HepG2 (cell line): ENCODE measurements around the gene TRMT1L. TPM values are rescaled to one million over a fixed set of nuclear protein-coding genes. Genes with fewer than 3 reads are reported as not detected.
A peak's percentile ranks its signal among the peaks of the same experiment; 100 is the strongest.

Source experiments
- ARHGAP35 ChIP-seq: sonication (generic); formaldehyde crosslinking; IDR thresholded peaks from 2 replicates; pipeline ENCODE4 v1.9.0; 2022; ENCODE audit warnings: mild to moderate bottlenecking, inconsistent platforms, moderate library complexity, missing genetic modification reagents, borderline replicate concordance
- ARID2 ChIP-seq: sonication (generic); formaldehyde crosslinking; IDR thresholded peaks from 2 replicates; pipeline ENCODE4 v1.8.1; 2022; ENCODE audit warnings: mild to moderate bottlenecking, missing genetic modification reagents, borderline replicate concordance
- ASH2L ChIP-seq: fragments of 300-600, 200-600 bp; sonication (generic); IDR thresholded peaks from 2 replicates; pipeline ENCODE4 v1.7.0; 2017; ENCODE audit warnings: low read depth, mild to moderate bottlenecking, moderate library complexity, mixed read lengths, low read length; ENCODE audit not compliant: insufficient read length
- BCL6 ChIP-seq: IDR thresholded peaks from 2 replicates; pipeline ENCODE4 v1.6.1; 2016; ENCODE audit warnings: missing genetic modification reagents, missing compliant biosample characterization
- FOSL2 ChIP-seq: sonication (generic); formaldehyde crosslinking; IDR thresholded peaks from 2 replicates; pipeline ENCODE4 v1.4.0; 2020; ENCODE audit warnings: missing genetic modification reagents
- HNRNPLL ChIP-seq: fragments of 200-400 bp; formaldehyde crosslinking; IDR thresholded peaks from 2 replicates; pipeline ENCODE4 v1.6.1; 2017; ENCODE audit warnings: mild to moderate bottlenecking, low read depth, low read length; ENCODE audit not compliant: poor library complexity, severe bottlenecking
- NAIF1 ChIP-seq: sonication (generic); formaldehyde crosslinking; IDR thresholded peaks from 2 replicates; pipeline ENCODE4 v1.5.0; 2020; ENCODE audit warnings: mild to moderate bottlenecking, missing genetic modification reagents, borderline replicate concordance
- NFE2L1 ChIP-seq: sonication (generic); formaldehyde crosslinking; IDR thresholded peaks from 2 replicates; pipeline ENCODE4 v1.4.0; 2020; ENCODE audit warnings: missing genetic modification reagents, mild to moderate bottlenecking, borderline replicate concordance
- PAF1 ChIP-seq: IDR thresholded peaks from 2 replicates; pipeline ENCODE4 v1.6.1; 2016; ENCODE audit warnings: missing genetic modification reagents, missing compliant biosample characterization
- PHF20 ChIP-seq: sonication (generic); formaldehyde crosslinking; IDR thresholded peaks from 2 replicates; pipeline ENCODE4 v1.5.0; 2020; ENCODE audit warnings: mild to moderate bottlenecking, missing genetic modification reagents
- POGZ ChIP-seq: sonication (generic); formaldehyde crosslinking; IDR thresholded peaks from 2 replicates; pipeline ENCODE4 v1.4.0; 2020; ENCODE audit warnings: mild to moderate bottlenecking, missing genetic modification reagents
- SUZ12 ChIP-seq: fragments of 150-350 bp; IDR thresholded peaks from 2 replicates; pipeline ENCODE4 v1.6.1; 2014; ENCODE audit warnings: low read depth, low read length
- ZNF367 ChIP-seq: sonication (generic); formaldehyde crosslinking; IDR thresholded peaks from 2 replicates; pipeline ENCODE4 v1.4.0; 2020; ENCODE audit warnings: missing genetic modification reagents, borderline replicate concordance
- ZNF552 ChIP-seq: sonication (generic); formaldehyde crosslinking; IDR thresholded peaks from 2 replicates; pipeline ENCODE4 v1.9.0; 2022; ENCODE audit warnings: missing genetic modification reagents, mild to moderate bottlenecking, borderline replicate concordance
- ZNF616 ChIP-seq: sonication (generic); formaldehyde crosslinking; IDR thresholded peaks from 2 replicates; pipeline ENCODE4 v1.5.0; 2020; ENCODE audit warnings: low read depth, mild to moderate bottlenecking, missing genetic modification reagents
- ZNF768 ChIP-seq: sonication (generic); formaldehyde crosslinking; IDR thresholded peaks from 2 replicates; pipeline ENCODE4 v1.4.0; 2020; ENCODE audit warnings: missing genetic modification reagents
- polyA plus RNA-seq, 8 experiments: library from polyadenylated mRNA; depleted of rRNA in 3 of 8; stranded (reverse) in 7 of 8; unstranded in 1 of 8; fragments of >200 nt; fragmentation: Illumina TruSeq in 4 of 8; extraction: Trizol in 4 of 8; gene quantifications; 2 replicates each; pipeline versions ENCODE4 v1.2.1 to v1.2.3, GENCODE V29; 2011 to 2016; ENCODE audit warnings: low read depth in 4 of 8, missing spikeins in 1 of 8, mixed read lengths in 1 of 8; ENCODE audit not compliant: insufficient read depth in 1 of 8
- total RNA-seq, 5 experiments: library from RNA; depleted of rRNA; stranded (reverse); fragments of >200 nt; fragmentation: Illumina TruSeq; extraction: Trizol; gene quantifications; 2 replicates each; pipeline ENCODE4 v1.2.3, GENCODE V29; 2016; ENCODE audit warnings: low read depth in 1 of 5
- TF ChIP-seq, protein P1 (sequence below): sonication (generic); formaldehyde crosslinking; IDR thresholded peaks from 2 replicates; pipeline ENCODE4 v1.4.0; 2020; ENCODE audit warnings: missing genetic modification reagents, mild to moderate bottlenecking, borderline replicate concordance
- TF ChIP-seq, protein P2 (sequence below): sonication (generic); formaldehyde crosslinking; IDR thresholded peaks from 2 replicates; pipeline ENCODE4 v1.4.0; 2020; ENCODE audit warnings: missing genetic modification reagents, borderline replicate concordance
- TF ChIP-seq, protein P3 (sequence below): sonication (generic); formaldehyde crosslinking; IDR thresholded peaks from 2 replicates; pipeline ENCODE4 v1.4.0; 2020; ENCODE audit warnings: missing genetic modification reagents, borderline replicate concordance
- TF ChIP-seq, protein P4 (sequence below): IDR thresholded peaks from 2 replicates; pipeline ENCODE4 v1.6.1; 2016; ENCODE audit warnings: missing compliant biosample characterization, missing genetic modification reagents, borderline replicate concordance

Gene TRMT1L
- total and polyA plus RNA-seq, 2 of the 13 experiments (the other 11 are each of a cell fraction or from before 2014, with no cell fraction given), result 17.9 to 19.2 TPM

DNA sequence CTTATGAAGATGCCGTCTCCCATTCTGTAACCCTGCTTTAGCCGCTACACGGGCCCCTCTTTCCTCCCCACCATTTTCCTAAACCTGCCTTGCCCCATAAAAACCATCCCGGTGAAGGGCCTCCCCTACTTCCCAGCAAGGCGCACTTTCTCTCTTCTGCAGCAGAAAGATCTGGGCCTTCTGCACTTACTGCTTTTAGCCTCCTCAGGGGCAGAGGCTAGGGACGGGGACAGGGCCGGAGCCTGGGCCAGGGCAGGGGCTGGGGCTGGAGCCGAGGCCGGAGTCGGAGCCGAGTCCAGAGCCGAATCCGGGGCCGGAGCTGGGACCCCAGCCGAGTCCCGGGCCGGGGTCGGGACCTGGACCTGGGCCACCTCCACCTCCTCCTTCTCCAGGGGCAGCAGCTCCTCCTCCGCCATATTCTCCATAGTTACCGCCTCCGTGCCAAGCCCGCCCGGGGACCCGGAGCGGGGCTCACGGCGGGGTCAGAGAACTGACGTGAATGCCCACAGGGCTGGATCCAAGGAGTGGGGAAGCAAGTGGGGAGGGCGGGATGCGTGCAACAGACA lies 382 bp downstream of the TRMT1L start (continued):
- TF ChIP-seq BCL6 (CRISPR knock-in tag), result no peak
- TF ChIP-seq ZNF616 (CRISPR knock-in tag), result no peak
- 0 out of 2 replicates have a peak, but pooled peaks have one; percentile 9 for TF ChIP-seq POGZ (CRISPR knock-in tag)
- no peak for TF ChIP-seq ZNF367 (CRISPR knock-in tag)
- TF ChIP-seq ARID2 (CRISPR knock-in tag), result no peak
- peak; percentile 80 for TF ChIP-seq ASH2L
- TF ChIP-seq ARHGAP35 (CRISPR knock-in tag), result no peak
- no peak for TF ChIP-seq PAF1 (CRISPR knock-in tag)
- no peak for TF ChIP-seq SUZ12
- TF ChIP-seq FOSL2, result no peak
- TF ChIP-seq ZNF768 (CRISPR knock-in tag), result peak; percentile 39; the same call in 1 of the 2 replicates
- TF ChIP-seq, protein P1, sequence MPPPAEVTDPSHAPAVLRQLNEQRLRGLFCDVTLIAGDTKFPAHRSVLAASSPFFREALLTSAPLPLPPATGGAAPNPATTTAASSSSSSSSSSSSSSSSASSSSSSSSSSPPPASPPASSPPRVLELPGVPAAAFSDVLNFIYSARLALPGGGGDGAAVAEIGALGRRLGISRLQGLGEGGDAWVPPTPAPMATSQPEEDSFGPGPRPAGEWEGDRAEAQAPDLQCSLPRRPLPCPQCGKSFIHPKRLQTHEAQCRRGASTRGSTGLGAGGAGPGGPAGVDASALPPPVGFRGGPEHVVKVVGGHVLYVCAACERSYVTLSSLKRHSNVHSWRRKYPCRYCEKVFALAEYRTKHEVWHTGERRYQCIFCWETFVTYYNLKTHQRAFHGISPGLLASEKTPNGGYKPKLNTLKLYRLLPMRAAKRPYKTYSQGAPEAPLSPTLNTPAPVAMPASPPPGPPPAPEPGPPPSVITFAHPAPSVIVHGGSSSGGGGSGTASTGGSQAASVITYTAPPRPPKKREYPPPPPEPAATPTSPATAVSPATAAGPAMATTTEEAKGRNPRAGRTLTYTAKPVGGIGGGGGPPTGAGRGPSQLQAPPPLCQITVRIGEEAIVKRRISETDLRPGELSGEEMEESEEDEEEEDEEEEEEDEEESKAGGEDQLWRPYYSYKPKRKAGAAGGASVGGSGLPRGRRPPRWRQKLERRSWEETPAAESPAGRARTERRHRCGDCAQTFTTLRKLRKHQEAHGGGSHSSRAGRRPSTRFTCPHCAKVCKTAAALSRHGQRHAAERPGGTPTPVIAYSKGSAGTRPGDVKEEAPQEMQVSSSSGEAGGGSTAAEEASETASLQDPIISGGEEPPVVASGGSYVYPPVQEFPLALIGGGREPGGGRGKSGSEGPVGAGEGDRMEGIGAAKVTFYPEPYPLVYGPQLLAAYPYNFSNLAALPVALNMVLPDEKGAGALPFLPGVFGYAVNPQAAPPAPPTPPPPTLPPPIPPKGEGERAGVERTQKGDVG (CRISPR knock-in tag), result no peak
- TF ChIP-seq NFE2L1 (CRISPR knock-in tag), result no peak
- no peak for TF ChIP-seq ZNF552 (CRISPR knock-in tag)
- no peak; the same call in 1 of the 2 replicates for TF ChIP-seq PHF20 (CRISPR knock-in tag)
- no peak for TF ChIP-seq NAIF1 (CRISPR knock-in tag)
- TF ChIP-seq HNRNPLL, result no peak
- TF ChIP-seq, protein P2, sequence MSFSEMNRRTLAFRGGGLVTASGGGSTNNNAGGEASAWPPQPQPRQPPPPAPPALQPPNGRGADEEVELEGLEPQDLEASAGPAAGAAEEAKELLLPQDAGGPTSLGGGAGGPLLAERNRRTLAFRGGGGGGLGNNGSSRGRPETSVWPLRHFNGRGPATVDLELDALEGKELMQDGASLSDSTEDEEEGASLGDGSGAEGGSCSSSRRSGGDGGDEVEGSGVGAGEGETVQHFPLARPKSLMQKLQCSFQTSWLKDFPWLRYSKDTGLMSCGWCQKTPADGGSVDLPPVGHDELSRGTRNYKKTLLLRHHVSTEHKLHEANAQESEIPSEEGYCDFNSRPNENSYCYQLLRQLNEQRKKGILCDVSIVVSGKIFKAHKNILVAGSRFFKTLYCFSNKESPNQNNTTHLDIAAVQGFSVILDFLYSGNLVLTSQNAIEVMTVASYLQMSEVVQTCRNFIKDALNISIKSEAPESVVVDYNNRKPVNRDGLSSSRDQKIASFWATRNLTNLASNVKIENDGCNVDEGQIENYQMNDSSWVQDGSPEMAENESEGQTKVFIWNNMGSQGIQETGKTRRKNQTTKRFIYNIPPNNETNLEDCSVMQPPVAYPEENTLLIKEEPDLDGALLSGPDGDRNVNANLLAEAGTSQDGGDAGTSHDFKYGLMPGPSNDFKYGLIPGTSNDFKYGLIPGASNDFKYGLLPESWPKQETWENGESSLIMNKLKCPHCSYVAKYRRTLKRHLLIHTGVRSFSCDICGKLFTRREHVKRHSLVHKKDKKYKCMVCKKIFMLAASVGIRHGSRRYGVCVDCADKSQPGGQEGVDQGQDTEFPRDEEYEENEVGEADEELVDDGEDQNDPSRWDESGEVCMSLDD, result no peak
- TF ChIP-seq, protein P3, sequence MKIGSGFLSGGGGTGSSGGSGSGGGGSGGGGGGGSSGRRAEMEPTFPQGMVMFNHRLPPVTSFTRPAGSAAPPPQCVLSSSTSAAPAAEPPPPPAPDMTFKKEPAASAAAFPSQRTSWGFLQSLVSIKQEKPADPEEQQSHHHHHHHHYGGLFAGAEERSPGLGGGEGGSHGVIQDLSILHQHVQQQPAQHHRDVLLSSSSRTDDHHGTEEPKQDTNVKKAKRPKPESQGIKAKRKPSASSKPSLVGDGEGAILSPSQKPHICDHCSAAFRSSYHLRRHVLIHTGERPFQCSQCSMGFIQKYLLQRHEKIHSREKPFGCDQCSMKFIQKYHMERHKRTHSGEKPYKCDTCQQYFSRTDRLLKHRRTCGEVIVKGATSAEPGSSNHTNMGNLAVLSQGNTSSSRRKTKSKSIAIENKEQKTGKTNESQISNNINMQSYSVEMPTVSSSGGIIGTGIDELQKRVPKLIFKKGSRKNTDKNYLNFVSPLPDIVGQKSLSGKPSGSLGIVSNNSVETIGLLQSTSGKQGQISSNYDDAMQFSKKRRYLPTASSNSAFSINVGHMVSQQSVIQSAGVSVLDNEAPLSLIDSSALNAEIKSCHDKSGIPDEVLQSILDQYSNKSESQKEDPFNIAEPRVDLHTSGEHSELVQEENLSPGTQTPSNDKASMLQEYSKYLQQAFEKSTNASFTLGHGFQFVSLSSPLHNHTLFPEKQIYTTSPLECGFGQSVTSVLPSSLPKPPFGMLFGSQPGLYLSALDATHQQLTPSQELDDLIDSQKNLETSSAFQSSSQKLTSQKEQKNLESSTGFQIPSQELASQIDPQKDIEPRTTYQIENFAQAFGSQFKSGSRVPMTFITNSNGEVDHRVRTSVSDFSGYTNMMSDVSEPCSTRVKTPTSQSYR (CRISPR knock-in tag), result no peak
- TF ChIP-seq, protein P4, sequence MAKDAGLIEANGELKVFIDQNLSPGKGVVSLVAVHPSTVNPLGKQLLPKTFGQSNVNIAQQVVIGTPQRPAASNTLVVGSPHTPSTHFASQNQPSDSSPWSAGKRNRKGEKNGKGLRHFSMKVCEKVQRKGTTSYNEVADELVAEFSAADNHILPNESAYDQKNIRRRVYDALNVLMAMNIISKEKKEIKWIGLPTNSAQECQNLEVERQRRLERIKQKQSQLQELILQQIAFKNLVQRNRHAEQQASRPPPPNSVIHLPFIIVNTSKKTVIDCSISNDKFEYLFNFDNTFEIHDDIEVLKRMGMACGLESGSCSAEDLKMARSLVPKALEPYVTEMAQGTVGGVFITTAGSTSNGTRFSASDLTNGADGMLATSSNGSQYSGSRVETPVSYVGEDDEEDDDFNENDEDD, result 0 out of 2 replicates have a peak, but pooled peaks have one; percentile 7
